ENCODE data around the gene S100A16.
"Not testable (repeated sequence)": the region's sequence is repeated elsewhere in the genome, so short reads cannot be mapped to it uniquely, and the experiment has no call there.

S100A16 gene

GRCh38 chr1:153583514-153583913, 29.4 kb downstream of the S100A16 start:
- DNase-seq: not testable (repeated sequence)

- not testable (repeated sequence) for DNase-seq
These were observed 30.1 kb downstream of the S100A16 start for GRCh38 chr1:153582836-153583235.

- no peak for DNase-seq
These were observed 34.0 kb downstream of the S100A16 start for GRCh38 chr1:153578936-153579335.

DNA sequence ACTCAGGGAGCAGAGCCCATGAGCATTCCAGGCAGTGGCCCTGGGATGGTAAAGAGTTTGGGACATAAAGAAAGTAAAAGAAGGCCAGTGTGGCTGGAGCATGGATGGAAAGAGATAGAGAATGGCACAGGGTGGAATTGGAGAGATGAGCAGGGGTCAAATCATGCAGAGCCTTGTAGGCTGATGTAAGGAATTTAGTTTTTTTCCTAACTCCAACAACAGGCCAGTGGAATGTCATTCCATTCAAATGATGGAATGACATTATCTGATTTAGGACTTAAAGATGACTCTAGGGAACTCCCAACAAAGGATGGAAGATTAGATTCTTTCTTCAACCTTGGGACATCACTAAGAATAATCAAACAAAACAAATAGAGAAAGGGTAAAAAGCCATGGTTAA, 34.4 kb downstream of the S100A16 start:
- no peak for DNase-seq

GRCh38 chr1:153577624-153578051, 35.3 kb downstream of the S100A16 start:
- DNase-seq: no peak

DNA sequence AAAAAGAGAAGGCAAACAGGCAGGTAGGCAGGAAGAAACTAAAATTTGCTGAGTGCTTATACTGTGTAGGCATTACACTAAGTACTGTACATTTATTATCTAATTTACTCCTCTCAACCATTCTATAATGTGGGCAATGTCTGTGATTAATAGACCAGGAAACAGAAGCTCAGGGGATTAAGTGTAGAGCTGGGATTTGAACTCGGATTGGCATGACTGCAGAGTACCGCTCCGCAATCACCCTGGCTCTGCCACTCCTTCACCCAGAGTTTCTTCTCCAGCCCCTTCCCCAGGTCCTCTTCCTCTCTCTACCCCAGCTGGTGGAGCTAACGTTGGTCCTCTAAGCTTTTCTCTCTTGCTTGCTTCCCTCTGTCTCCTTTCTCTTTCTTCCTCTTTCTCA, 35.8 kb downstream of the S100A16 start:
- no peak for DNase-seq

GRCh38 chr1:153575497-153575896, 37.4 kb downstream of the S100A16 start:
- not testable (repeated sequence) for DNase-seq

GRCh38 chr1:153575081-153575491, 37.9 kb downstream of the S100A16 start:
- DNase-seq: not testable (repeated sequence)

DNA sequence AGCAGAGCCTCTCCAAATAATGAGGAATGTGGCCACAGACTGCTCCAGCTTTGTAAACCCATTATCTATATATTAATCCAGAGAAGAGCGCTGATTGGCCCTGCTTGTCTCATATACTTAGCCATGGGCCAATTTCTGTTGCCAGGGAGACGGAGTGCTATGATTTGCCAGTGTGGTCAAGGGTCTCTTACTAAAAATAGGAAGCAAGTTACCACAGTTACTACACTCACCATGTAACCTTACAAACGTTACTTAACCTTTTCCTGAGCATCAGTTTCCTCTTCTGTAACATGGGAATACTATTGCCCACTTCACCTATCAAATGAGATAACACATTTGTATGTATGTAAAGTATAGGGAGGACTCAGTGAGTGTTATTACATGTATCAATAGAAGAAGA, 39.6 kb downstream of the S100A16 start:
- no peak for DNase-seq

DNA sequence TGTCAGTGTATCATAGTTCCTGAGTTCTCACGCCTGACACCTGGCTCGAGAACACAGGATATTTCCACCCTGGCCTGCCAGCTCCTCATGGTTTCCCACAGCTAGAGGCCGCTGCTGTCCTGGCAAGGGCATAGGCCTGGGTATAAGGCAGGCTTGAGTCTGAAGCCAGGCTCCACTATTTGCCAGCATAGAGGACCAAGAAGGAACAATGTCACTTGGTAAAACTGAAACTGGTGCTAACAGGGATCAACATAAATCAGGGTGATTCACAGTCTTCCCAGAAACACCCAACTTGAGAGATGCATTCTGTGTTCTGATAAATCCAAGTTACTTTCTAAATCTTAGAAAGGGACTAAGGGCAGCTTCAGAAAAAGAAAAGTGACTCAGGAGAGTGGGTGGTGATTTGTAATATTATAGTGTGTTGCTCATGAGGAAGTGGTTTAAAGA, 40.3 kb downstream of the S100A16 start:
- DNase-seq: peak; percentile 77

DNA sequence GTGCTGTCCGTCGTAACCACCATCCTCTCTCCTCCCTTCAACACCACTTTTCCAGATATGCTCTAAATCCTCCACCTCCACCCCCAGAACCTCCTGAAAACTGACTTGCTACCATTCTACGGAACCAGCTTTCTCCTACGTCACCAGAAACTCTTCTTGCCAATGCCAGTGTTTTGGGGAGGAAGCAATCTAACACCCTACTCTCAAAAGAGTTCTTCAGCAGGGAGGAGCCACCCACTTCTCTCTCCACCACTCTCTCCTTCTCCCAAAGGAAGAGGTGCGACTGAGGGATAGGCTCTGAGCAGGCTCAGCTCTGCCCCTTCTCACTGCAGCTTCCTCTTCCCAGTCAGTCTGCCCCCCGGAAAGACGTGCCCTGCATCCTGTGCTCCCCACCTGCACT, 41.2 kb downstream of the S100A16 start:
- DNase-seq: no peak

DNA sequence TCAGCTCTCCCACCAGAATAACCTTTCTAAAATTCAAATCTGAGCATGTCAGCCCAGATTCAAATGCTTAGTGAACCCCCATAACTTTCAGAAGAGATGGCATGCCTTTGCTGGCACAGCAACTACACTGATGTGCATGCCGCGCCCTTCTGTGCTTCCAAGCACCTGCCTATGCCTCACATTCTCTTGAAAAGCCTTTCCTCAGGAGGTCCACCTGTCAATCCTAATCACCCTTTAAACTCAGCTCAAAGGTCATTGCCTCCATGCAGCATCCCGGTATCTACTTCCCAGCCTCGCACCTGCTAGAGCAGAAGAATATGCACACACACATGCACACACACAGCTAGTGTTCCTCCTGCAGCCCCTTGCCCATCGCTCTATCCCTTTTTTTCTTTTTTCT, 42.1 kb downstream of the S100A16 start:
- no peak for DNase-seq

DNA sequence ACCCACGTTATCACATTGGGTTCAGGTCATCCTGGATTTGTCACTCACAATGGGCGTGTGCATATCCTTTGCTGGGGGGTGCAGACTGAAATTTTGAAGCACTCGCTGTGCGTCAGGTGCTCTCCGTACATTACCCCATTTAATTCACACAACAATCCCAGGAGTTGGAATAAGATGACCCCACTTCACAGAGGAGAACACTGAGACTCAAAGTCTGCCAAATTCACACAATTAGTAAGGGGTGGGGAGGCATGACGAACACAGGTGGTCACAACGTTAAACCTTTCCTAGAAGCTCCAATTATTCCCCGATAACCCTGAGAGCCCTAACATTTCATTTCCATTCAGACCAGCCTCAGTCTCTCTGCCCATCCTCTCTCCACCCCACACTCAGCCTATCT, 43.5 kb downstream of the S100A16 start:
- no peak for DNase-seq

GRCh38 chr1:153568367-153569099, 44.4 kb downstream of the S100A16 start:
- peak; percentile 84 for DNase-seq

- no peak for DNase-seq
These were observed 45.1 kb downstream of the S100A16 start for GRCh38 chr1:153567621-153568366.

DNA sequence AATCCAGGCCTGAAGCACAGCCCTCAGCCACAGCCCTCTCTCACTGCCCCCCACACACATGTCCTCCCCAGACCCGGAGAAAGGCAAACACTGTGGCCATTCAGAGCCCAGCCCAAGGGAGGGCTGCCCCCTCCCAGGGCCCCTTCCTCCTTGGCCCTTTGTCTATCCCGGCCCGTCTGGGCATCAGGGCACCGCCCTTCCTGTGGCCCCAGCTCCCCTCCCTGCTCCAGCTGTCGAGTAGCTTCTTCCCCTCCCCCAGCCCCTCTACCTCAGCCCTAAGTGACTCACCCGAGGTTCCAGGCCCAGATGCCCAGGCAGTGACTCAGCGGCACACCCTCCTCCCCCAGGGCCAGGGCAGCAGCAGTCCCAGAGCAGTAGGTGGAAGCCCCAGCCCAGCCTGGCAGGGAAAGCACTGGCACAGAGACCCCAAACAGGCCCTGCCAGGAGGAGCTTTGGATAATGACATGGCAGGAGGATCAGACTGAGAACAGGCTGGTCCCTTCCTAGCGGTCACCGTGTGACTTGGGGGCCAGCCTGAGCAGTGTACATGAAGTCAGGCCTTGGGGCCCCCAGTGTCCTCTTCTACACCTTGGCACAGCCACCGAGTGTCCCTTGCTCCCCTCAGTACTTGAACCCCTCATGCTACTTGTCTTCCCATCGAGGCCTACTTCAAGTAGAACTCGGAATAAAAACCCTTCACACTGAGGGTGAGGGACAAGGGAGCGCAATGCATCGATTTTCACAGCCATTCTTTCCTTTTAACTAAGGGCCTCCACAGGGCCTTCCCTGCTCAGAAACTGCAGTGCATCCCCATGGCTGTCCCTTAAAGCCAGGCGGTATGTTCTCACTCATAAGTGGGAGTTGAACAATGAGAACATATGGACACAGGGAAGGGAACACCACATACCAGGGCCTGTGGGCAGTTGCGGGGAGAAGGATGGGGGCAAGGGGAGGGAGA, 46.2 kb downstream of the S100A16 start:
- peak; percentile 84 for DNase-seq

GRCh38 chr1:153565529-153566374, 47.2 kb downstream of the S100A16 start, which contains the start of gene S100A2:
TSS of gene S100A2 (minus strand) at chr1:153565844. CDS start at chr1:153563877, 1,967 bp downstream.
- peak; percentile 17 for DNase-seq

- no peak for DNase-seq
These were observed 48.9 kb downstream of the S100A16 start for GRCh38 chr1:153563991-153564390.

DNA sequence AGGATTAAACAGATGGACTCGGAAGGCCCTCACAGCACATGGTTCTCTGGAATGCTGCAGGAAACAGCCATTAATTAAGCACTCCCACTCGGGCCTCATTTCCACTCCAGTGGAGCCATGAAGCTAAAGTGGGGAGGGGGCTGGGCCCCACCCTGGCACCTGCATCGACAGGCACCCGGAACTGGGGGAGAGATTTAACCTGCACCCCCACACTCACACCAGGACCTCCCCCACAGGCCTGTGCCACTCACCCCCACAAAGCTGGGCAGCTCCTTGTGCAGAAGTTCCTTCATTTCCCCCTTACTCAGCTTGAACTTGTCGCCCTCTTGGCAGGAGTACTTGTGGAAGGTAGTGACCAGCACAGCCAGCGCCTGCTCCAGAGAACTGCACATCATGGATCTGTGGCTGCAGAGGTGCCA, 49.4 kb downstream of the S100A16 start:
- no peak for DNase-seq

GRCh38 chr1:153562021-153562420, 50.9 kb downstream of the S100A16 start:
- DNase-seq: not testable (repeated sequence)

- DNase-seq: no peak
These were observed 51.4 kb downstream of the S100A16 start for GRCh38 chr1:153561466-153561985.
